Stimulated activated CD8-positive, alpha-beta memory T cell treated with anti-CD3 and anti-CD28 coated beads, Interleukin-2, amount 100 ng/mL, for 48 hours (primary cell): ENCODE measurements around the gene TCEAL7.
"Not testable (repeated sequence)": the region's sequence is repeated elsewhere in the genome, so short reads cannot be mapped to it uniquely, and the experiment has no call there.

ENCODE experiments used
- DNase-seq, 2 donors: peaks; one replicate each; pipeline ENCODE4 v3.0.0-alpha.2; 2020; ENCODE audit warnings: low read depth in 2 of 2

The TCEAL7 gene

GRCh38 chrX:103329991-103330390, at the start of gene TCEAL7:
TSS of gene TCEAL7 (plus strand) at chrX:103330239. CDS start at chrX:103331404, 1,165 bp downstream.
- DNase-seq, result no peak

DNA sequence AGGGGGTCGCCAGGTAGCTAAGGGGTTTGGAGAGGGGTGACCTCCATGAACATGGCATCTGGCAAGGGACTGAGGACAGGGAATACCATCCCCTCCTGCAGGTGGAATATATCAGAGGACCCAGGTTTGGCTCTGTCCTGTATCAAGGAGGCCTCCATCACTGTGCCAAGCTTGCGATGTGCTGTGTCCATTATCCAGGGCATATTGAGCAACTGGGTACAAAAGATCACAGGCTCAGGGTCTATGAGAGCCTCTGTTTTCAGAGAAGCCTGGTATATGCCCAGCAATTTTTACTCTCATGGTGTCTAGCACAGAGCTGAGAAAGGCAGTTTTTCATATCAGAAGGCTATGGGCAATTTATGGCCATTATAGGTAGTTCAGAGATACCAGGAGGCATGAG, 36.9 kb upstream of the TCEAL7 start:
- DNase-seq, result no peak

DNA sequence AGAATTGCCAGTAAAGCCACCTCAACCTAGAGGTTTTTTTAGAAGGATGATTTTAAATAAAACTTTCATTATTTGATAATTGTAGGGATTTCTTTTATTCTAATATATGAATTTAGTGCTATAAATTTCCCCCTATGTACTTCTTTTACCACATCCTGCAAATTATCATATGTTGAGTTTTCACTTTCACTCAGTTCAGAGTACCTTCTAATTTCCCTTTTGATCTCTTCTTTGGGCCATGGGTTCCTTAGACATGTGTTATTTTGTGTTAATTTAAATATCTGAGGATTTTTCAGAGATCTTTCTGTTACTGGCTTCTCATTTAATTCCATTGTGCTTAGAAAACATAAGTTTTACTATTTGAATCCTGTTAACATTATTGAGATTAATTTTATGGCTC, 25.3 kb upstream of the TCEAL7 start:
- DNase-seq, result no peak

DNA sequence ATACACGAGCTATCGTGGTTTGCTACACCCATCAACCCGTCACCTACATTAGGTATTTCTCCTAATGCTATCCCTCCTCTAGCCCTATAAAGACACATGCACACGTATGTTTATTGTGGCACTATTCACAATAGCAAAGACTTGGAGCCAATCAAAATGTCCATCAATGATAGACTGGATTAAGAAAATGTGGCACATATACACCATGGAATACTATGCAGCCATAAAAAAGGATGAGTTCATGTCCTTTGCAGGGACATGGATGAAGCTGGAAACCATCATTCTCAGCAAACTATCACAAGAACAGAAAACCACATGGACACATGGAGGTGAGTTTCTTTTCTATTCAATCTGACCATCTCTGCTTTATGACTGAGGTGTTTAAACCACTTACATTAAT, 24.4 kb upstream of the TCEAL7 start:
- DNase-seq, result not testable (repeated sequence)

DNA sequence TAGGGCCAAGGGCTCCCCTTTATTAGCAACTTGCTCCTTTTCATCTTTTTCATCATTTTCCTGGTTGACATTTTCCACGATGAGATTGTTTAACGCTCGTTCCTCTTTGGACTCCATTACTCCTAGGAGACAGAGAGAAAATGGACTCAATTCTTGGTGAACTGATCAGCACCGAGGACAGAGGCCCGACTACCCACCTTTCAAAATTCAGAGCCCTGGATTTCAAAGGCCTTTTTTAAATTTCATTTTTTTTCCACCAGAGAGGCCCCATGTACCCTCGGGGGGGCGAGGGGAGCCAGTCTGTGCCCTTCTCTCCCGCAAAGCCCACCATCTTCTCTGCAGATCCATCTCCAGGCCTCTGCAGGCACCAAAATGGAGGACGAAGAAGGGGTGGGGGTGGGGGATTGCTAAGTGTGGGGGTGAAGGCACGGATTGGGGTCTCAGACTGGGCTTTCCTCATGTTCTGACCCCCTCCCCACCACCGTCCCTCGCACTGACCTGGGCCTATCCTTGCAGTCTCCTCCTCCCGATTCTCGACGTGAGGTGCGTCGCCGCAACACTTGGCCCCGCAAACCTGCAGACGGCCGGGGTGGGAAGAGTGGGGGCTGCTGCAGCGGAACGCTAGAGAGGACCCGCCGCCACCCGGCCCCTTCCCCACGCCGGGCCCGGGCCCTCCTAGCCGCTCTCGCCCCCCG, 20.0 kb upstream of the TCEAL7 start:
- DNase-seq, result no peak

- DNase-seq, result peak; percentile 65 to 67
These were observed 19.3 kb upstream of the TCEAL7 start, which contains the start of gene BEX2 for GRCh38 chrX:103310555-103311398. TSS of gene BEX2 (minus strand) at chrX:103310990. CDS start at chrX:103309976, 1,014 bp downstream.

- DNase-seq, result no peak
These were observed 18.6 kb upstream of the TCEAL7 start for GRCh38 chrX:103311399-103311780.

- no peak for DNase-seq
These were observed 746 bp downstream of the TCEAL7 start for GRCh38 chrX:103330681-103331288.

GRCh38 chrX:103338663-103339062, 8.6 kb downstream of the TCEAL7 start:
- DNase-seq, result no peak

GRCh38 chrX:103343105-103343504, 13.1 kb downstream of the TCEAL7 start:
- DNase-seq, result no peak

- no peak for DNase-seq
These were observed 14.6 kb downstream of the TCEAL7 start for GRCh38 chrX:103344606-103345005.

- DNase-seq, result no peak
These were observed 17.8 kb downstream of the TCEAL7 start for GRCh38 chrX:103347682-103348397.

DNA sequence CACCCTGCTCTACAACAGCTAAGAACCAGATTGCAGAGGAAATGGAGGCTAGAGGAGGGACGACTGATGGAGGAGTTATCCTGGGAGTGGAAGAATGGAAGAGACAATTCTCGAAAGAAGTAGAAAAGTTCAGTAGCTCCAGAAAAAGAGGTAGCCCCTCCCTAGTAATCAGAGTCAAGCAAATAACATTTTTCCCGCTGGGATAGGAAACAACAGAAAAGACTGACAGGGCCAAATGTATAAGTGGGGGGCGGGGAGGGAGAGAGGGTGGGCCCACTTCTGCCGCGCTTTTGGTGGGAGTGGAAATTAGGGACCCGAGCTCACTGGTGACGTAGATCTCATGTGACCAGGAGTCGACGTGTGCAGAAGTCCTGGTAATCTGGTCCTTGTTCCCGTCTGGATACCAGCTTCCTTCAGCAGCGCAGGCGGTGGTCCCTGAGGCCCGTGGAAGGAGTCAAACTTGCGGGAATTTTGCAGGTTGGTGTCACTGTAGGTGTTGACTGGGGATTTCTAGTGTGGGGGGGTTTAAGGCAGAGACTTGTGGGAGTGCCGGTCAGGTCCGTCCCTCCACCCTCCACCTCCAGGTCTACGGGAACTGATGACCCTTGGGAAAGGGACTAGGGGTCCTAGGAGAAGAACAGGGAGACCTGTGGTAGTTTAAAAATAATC, 26.2 kb downstream of the TCEAL7 start, which contains the start of gene TCEAL9:
Gene TCEAL9, plus strand, starts transcription at position 377 of the 669 bp plus-strand sequence. CDS start 1,179 bp downstream, outside the sequence.
- no peak for DNase-seq

GRCh38 chrX:103356858-103357257, 26.8 kb downstream of the TCEAL7 start:
- no peak for DNase-seq

GRCh38 chrX:103357871-103358270, 27.8 kb downstream of the TCEAL7 start:
- DNase-seq, result no peak

DNA sequence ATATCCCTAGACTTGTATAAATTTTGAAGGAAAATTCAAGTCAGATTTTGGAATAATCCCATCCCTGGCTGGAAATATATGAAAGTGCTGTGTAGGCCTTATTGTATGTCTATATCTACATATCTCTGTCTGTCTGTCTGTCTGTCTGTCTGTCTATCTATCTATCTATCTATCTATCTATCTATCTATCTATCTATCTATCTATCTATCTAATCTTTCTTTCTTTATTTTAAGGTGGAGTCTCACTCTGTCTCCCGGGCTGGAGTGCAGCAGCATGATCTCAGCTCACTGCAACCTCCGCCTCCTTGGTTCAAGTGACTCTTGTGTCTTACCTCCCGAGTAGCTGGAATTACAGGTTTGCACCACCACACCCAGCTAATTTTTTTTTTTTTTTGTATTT, 29.6 kb downstream of the TCEAL7 start:
- DNase-seq, result not testable (repeated sequence)

- DNase-seq, result no peak
These were observed 30.1 kb downstream of the TCEAL7 start for GRCh38 chrX:103360092-103360491.

- no peak for DNase-seq
These were observed 30.9 kb downstream of the TCEAL7 start for GRCh38 chrX:103360916-103361315.

GRCh38 chrX:103361798-103362197, 31.8 kb downstream of the TCEAL7 start:
- DNase-seq, result no peak

DNA sequence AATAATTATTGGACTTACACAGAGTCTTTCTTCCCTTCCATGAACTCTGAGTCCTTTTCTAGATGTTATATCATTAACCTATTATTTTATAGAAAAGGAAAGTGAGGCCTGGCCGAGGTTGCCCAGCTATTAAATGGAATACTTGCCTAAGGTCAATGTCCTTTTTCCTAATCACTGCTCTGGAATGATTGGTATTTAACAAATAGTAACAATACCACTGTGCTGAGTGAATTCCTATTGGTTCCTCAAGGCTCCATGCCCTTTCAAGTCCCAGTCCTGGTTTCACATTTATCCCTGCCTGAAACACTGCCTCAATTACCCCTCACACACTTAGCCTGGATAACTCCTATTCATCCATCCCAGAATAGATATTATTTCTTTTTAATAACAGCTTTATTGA, 32.4 kb downstream of the TCEAL7 start:
- no peak for DNase-seq

DNA sequence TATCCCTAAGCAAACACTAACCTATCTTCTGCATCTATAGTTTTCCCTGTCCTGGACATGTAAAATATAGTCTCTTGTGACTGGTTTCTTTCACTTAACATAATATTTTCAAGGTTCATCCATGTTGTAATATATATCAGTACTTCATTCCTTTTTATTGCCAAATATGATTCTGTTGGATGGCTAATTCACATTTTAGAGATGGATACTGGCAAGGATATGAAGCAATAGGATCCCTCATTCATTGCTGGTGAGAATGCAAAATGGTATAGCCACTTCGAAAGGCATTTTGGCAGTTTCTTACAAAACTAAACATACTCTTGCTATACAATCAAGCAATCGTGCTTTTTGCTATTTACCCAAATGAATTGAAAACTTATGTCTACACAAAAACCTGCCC, 33.0 kb downstream of the TCEAL7 start:
- no peak for DNase-seq
